Measurements from ENCODE around the gene WNT9B. TPM values are rescaled to one million over a fixed set of nuclear protein-coding genes. Genes with fewer than 3 reads are reported as not detected.

The WNT9B gene
- total and polyA plus RNA-seq, 9 of the 15 experiments (the other 6 are each of a cell fraction or from before 2014, with no cell fraction given), result not detected

- peak; percentile 23 for TF ChIP-seq HDAC3 (IDR thresholded peaks at IDR 0.05; ENCODE audit: borderline replicate concordance, partially characterized antibody)
- TF ChIP-seq ZNF24 (IDR thresholded peaks at IDR 0.05), result no peak
- no peak for TF ChIP-seq ZFP30 (CRISPR knock-in tag; IDR thresholded peaks at IDR 0.05; ENCODE audit: borderline replicate concordance)
- peak; percentile 63 for TF ChIP-seq ZNF395 (CRISPR knock-in tag; IDR thresholded peaks at IDR 0.05)
- no peak for TF ChIP-seq GATAD2A (IDR thresholded peaks at IDR 0.05)
- TF ChIP-seq, protein P1, sequence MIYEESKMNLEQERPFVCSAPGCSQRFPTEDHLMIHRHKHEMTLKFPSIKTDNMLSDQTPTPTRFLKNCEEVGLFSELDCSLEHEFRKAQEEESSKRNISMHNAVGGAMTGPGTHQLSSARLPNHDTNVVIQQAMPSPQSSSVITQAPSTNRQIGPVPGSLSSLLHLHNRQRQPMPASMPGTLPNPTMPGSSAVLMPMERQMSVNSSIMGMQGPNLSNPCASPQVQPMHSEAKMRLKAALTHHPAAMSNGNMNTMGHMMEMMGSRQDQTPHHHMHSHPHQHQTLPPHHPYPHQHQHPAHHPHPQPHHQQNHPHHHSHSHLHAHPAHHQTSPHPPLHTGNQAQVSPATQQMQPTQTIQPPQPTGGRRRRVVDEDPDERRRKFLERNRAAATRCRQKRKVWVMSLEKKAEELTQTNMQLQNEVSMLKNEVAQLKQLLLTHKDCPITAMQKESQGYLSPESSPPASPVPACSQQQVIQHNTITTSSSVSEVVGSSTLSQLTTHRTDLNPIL (CRISPR knock-in tag; IDR thresholded peaks at IDR 0.05), result no peak
- TF ChIP-seq HDAC6 (IDR thresholded peaks at IDR 0.05; ENCODE audit: low read depth, low read length), result no peak
- TF ChIP-seq ILF3 (IDR thresholded peaks at IDR 0.05; ENCODE audit: borderline replicate concordance), result no peak
- TF ChIP-seq ELF4 (CRISPR knock-in tag; IDR thresholded peaks at IDR 0.05), result peak; percentile 92
- no peak for TF ChIP-seq CLOCK (CRISPR knock-in tag; IDR thresholded peaks at IDR 0.05; ENCODE audit: borderline replicate concordance)
- peak; percentile 98 for TF ChIP-seq EP400 (IDR thresholded peaks at IDR 0.05)
- TF ChIP-seq NFE2 (IDR thresholded peaks at IDR 0.05; ENCODE audit: low read depth), result peak; percentile 98
- no peak for TF ChIP-seq KLF10 (CRISPR knock-in tag; IDR thresholded peaks at IDR 0.05)
- peak; percentile 86; the same call in 1 of the 2 replicates for TF ChIP-seq KAT7 (CRISPR knock-in tag; IDR thresholded peaks at IDR 0.05; ENCODE audit: borderline replicate concordance)
- no peak for TF ChIP-seq MED1 (CRISPR knock-in tag; IDR thresholded peaks at IDR 0.05; ENCODE audit: borderline replicate concordance)
- TF ChIP-seq ZNF174 (CRISPR knock-in tag; IDR thresholded peaks at IDR 0.05), result no peak
- TF ChIP-seq HDAC8 (tag; IDR thresholded peaks at IDR 0.05), result 0 out of 2 replicates have a peak, but pooled peaks have one; percentile 15
- TF ChIP-seq, protein P2, sequence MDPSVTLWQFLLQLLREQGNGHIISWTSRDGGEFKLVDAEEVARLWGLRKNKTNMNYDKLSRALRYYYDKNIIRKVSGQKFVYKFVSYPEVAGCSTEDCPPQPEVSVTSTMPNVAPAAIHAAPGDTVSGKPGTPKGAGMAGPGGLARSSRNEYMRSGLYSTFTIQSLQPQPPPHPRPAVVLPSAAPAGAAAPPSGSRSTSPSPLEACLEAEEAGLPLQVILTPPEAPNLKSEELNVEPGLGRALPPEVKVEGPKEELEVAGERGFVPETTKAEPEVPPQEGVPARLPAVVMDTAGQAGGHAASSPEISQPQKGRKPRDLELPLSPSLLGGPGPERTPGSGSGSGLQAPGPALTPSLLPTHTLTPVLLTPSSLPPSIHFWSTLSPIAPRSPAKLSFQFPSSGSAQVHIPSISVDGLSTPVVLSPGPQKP (CRISPR knock-in tag; IDR thresholded peaks at IDR 0.05), result no peak
- TF ChIP-seq, protein P3, sequence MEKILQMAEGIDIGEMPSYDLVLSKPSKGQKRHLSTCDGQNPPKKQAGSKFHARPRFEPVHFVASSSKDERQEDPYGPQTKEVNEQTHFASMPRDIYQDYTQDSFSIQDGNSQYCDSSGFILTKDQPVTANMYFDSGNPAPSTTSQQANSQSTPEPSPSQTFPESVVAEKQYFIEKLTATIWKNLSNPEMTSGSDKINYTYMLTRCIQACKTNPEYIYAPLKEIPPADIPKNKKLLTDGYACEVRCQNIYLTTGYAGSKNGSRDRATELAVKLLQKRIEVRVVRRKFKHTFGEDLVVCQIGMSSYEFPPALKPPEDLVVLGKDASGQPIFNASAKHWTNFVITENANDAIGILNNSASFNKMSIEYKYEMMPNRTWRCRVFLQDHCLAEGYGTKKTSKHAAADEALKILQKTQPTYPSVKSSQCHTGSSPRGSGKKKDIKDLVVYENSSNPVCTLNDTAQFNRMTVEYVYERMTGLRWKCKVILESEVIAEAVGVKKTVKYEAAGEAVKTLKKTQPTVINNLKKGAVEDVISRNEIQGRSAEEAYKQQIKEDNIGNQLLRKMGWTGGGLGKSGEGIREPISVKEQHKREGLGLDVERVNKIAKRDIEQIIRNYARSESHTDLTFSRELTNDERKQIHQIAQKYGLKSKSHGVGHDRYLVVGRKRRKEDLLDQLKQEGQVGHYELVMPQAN (IDR thresholded peaks at IDR 0.05; ENCODE audit: borderline replicate concordance), result peak; percentile 94
These were observed 71.6 kb downstream of the WNT9B start, which contains the start of gene GOSR2 (continued) for GRCh38 chr17:46922804-46923635.

Measured in K562 (cell line).